GM19023 (cell line): ENCODE data around the gene MSH6.
"Not testable (repeated sequence)": the region's sequence is repeated elsewhere in the genome, so short reads cannot be mapped to it uniquely, and the experiment has no call there.

Source experiments
- ATAC-seq: cut with Tn5 transposase; IDR thresholded peaks from one replicate; pipeline ENCODE4 v1.9.1; 2021; ENCODE audit warnings: mild to moderate bottlenecking, moderate library complexity; ENCODE audit not compliant: unreplicated experiment

MSH6 gene

GRCh38 chr2:47843407-47843806 is 60.5 kb downstream of the MSH6 start:
- no peak for ATAC-seq

DNA sequence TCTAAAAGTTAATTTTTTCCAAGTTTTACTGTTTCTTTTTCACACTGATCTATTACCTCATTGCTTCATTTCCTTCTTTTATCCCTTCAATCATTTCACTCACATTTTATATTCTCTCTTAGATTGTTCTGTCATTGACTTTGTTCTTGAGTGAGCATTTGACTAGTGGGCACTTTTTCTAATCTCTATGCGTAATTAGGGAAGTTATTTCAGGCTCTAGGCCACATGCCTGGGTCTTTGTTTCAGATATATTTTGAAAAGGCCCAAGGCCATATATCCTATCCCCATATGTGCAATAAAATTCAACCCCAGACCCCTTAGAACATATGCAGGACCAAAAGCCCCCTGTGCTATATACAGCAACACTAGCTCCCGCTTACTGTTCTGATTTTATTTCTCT is 61.2 kb downstream of the MSH6 start:
- no peak for ATAC-seq

- ATAC-seq: no peak
These were observed 66.4 kb downstream of the MSH6 start for GRCh38 chr2:47849368-47849767.

GRCh38 chr2:47850198-47850597 is 67.3 kb downstream of the MSH6 start:
- ATAC-seq: no peak

GRCh38 chr2:47853067-47853777 is 70.3 kb downstream of the MSH6 start:
- ATAC-seq: not testable (repeated sequence)
